IPS-NIHi7 (cell line): ENCODE data around the gene SBF1.

ENCODE experiments used
- DNase-seq: peaks from one replicate; pipeline ENCODE4 v3.0.0; 2012; ENCODE audit warnings: mixed read lengths; ENCODE audit errors: extremely low spot score

The SBF1 gene

DNA sequence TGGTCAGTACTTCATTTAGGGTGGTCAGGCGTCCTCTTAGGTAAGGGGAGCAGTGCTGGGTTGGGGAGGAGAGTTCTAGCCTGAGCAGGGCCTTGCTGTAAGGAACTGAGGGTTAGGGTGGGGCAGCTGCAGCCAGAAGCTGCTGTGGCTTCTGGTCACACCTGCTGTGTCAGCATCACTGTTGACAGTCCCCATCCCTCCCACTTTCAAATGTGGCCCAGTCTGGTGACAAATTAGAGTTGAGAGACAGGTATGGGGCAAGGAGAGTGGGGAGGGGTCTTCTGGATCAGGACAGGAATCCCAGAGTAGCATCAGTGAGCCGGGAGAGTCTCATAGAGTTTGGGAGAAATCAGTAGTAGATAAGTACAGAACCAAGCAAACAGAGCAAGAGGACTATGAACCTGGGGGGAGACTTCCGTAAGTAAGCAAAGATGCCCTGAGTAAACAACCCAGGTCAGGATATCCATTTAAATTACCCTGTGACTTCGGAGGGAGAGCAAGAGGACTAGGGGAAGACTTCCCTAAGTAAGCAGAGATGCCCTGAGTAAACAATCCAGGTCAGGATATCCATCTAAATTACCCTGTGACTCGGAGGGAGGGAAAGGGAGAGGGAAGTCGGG, 78.0 kb downstream of the SBF1 start:
- DNase-seq = no peak
